Right ventricle myocardium superior (tissue), 1 donor: ENCODE results near the gene FRMD8. TPM values are rescaled to one million over a fixed set of nuclear protein-coding genes. Genes with fewer than 3 reads are reported as not detected.

Experiments
- ATAC-seq: fragments of 200-7000 bp; cut with Tn5 transposase; one replicate; pipeline ENCODE4 v1.9.1; 2020; ENCODE audit warnings: mild to moderate bottlenecking; ENCODE audit not compliant: poor library complexity
- DNase-seq: peaks from one replicate; pipeline ENCODE4 v3.0.0-alpha.2; 2020
- intact Hi-C: fragments of 100-400 bp; cut with DNase I; formaldehyde crosslinking; loops from one replicate; pipeline ENCODE4 v1.11.2; 2022
- total RNA-seq: library from RNA; stranded (reverse); fragmentation: NEBNext Ultra II Directional; extraction: Animal tissue kit (Norgen Biotek cat#: 25700); gene quantifications from one replicate; pipeline ENCODE4 v1.2.1, GENCODE V29; 2021
- donor health status: DM: no; HTN: yes; CAD: no; lungs with severe emphysema.

The FRMD8 gene
- total RNA-seq, 1 donor from 2014 or later: 8.6 TPM

- intact Hi-C loops: no loop called here
- ATAC-seq (no peak), DNase-seq (no peak)
Measured at GRCh38 chr11:65370659-65371049, 15.8 kb upstream of the FRMD8 start.

GRCh38 chr11:65373839-65374580 is 12.4 kb upstream of the FRMD8 start:
- intact Hi-C loops: no loop called here
- ATAC-seq (no peak), DNase-seq (no peak)

- DNase-seq: no peak
- ATAC-seq: no peak
- intact Hi-C loops: no loop called here
Measured at GRCh38 chr11:65375012-65375411, 11.4 kb upstream of the FRMD8 start.

GRCh38 chr11:65376138-65376713 is 10.2 kb upstream of the FRMD8 start:
- no peak for DNase-seq
- intact Hi-C loops: no loop called here
- ATAC-seq: no peak

- intact Hi-C loops: no loop called here
- ATAC-seq (no peak), DNase-seq (no peak)
Measured at GRCh38 chr11:65377036-65377435, 9.4 kb upstream of the FRMD8 start.

GRCh38 chr11:65377777-65378176 is 8.7 kb upstream of the FRMD8 start:
- intact Hi-C loops: no loop called here
- ATAC-seq (no peak), DNase-seq (no peak)

- intact Hi-C loops: no loop called here
- DNase-seq: no peak
- ATAC-seq: no peak
Measured at GRCh38 chr11:65378208-65378927, 8.1 kb upstream of the FRMD8 start.

- no peak for DNase-seq
- ATAC-seq: no peak
- intact Hi-C loops: no loop called here
Measured at GRCh38 chr11:65378928-65379638, 7.4 kb upstream of the FRMD8 start.

GRCh38 chr11:65379698-65380459 is 6.6 kb upstream of the FRMD8 start:
- DNase-seq (no peak), ATAC-seq (no peak)
- intact Hi-C loops: loop anchor here (5.0 kb wide), 2 partner anchors 37 to 132 kb away; no protein-coding TSS in a partner anchor

GRCh38 chr11:65380460-65381119 is 5.8 kb upstream of the FRMD8 start:
- intact Hi-C loops: loop anchor here (5.0 kb wide), 2 partner anchors 37 to 132 kb away; no protein-coding TSS in a partner anchor
- DNase-seq (no peak), ATAC-seq (no peak)

- intact Hi-C loops: loop anchor here (5.0 kb wide), 2 partner anchors 36 to 131 kb away; no protein-coding TSS in a partner anchor
- DNase-seq: peak; percentile 65
- peak; percentile 16 for ATAC-seq
Measured at GRCh38 chr11:65381716-65382032, 4.8 kb upstream of the FRMD8 start.

GRCh38 chr11:65382033-65382803 is 4.2 kb upstream of the FRMD8 start, which contains the start of gene SLC25A45:
Gene SLC25A45, minus strand, starts transcription at chr11:65382646. Its CDS starts 695 bp downstream, at chr11:65381951.
- peak; percentile 92 for ATAC-seq
- intact Hi-C loops: loop anchor here (5.0 kb wide), 2 partner anchors 35 to 130 kb away; no protein-coding TSS in a partner anchor
- DNase-seq: peak; percentile 93

GRCh38 chr11:65382804-65383368 is 3.6 kb upstream of the FRMD8 start:
- ATAC-seq: no peak
- DNase-seq: no peak
- intact Hi-C loops: loop anchor here (5.0 kb wide), 2 partner anchors 34 to 129 kb away; no protein-coding TSS in a partner anchor

- DNase-seq (no peak), ATAC-seq (no peak)
- intact Hi-C loops: loop anchor here (5.0 kb wide), 2 partner anchors 34 to 129 kb away; no protein-coding TSS in a partner anchor
Measured at GRCh38 chr11:65383778-65384177, 2.7 kb upstream of the FRMD8 start.

- intact Hi-C loops: loop anchor here (5.0 kb wide), 2 partner anchors 33 to 128 kb away; no protein-coding TSS in a partner anchor
- peak; percentile 64 for DNase-seq
- no peak for ATAC-seq
Measured at GRCh38 chr11:65384301-65384889, 2.0 kb upstream of the FRMD8 start.

GRCh38 chr11:65388731-65389130 is 2.3 kb downstream of the FRMD8 start:
- intact Hi-C loops: no loop called here
- no peak for ATAC-seq
- DNase-seq: no peak
